ENCODE data around the gene NDUFA7.
A peak's percentile ranks its signal among the peaks of the same experiment; 100 is the strongest.
"Not testable (repeated sequence)": the region's sequence is repeated elsewhere in the genome, so short reads cannot be mapped to it uniquely, and the experiment has no call there.

Gene NDUFA7

GRCh38 chr19:8322638-8322997, 1.4 kb upstream of the NDUFA7 start:
- no peak overlapping the region for H3K27ac ChIP-seq
- peaks cover 19% of the 10 kb centered on the region for H3K36me3 ChIP-seq (replicated peaks)
- no peak for DNase-seq
- in situ Hi-C loops (cut with HindIII; ENCODE audit: low pct_ligation_motif_present, low sequenced_read_pairs): no loop called here
- peak overlapping the region; percentile 99 for H3K4me3 ChIP-seq (ENCODE audit: low read depth, low read length)
- no peaks in the 10 kb centered on the region for H3K27me3 ChIP-seq (replicated peaks)
- TF ChIP-seq CTCF (IDR thresholded peaks at IDR 0.05; ENCODE audit: low read depth, low read length, missing control alignments): no peak

GRCh38 chr19:8321986-8322637, 937 bp upstream of the NDUFA7 start:
- Histone ChIP-seq H3K27me3 (replicated peaks) (no peaks in the 10 kb centered on the region), H3K4me3 (ENCODE audit: low read depth, low read length) (peak overlapping the region; percentile 99), H3K36me3 (replicated peaks) (peaks cover 19% of the 10 kb centered on the region), H3K27ac (peak overlapping the region; percentile 90)
- TF ChIP-seq CTCF (IDR thresholded peaks at IDR 0.05; ENCODE audit: low read depth, low read length, missing control alignments): no peak
- DNase-seq: no peak
- in situ Hi-C loops (cut with HindIII; ENCODE audit: low pct_ligation_motif_present, low sequenced_read_pairs): no loop called here

DNA sequence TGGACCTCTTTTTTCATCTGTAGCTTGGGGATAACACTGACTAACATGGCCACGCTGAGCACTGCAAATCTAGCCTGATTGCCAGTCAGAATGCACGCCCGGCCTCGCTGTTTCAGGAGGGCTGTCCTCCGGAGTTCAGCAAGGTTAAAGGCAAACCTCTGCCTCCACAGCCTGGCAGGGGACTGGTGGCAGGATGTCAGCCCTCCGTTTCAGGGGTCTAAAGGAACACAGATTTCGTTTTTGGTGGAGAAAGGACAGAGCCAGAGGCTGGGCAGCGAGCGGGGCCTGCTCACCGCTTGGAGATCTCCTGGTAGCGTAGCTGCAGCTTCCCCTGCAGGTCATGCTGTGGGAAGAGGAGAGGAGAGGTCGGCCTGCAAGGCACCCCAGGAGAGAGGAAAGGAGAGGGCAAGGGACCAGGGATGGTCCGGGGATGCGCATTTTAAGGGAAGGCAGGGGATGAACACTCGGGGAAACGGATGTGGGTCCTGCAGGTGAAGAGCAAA, 560 bp downstream of the NDUFA7 start:
- no peaks in the 10 kb centered on the region for H3K27me3 ChIP-seq (replicated peaks)
- no peak for TF ChIP-seq CTCF (IDR thresholded peaks at IDR 0.05; ENCODE audit: low read depth, low read length, missing control alignments)
- peaks cover 20% of the 10 kb centered on the region for H3K36me3 ChIP-seq (replicated peaks)
- no peak for DNase-seq
- H3K4me3 ChIP-seq (ENCODE audit: low read depth, low read length): peak overlapping the region; percentile 99
- H3K27ac ChIP-seq: peak overlapping the region; percentile 90
- in situ Hi-C loops (cut with HindIII; ENCODE audit: low pct_ligation_motif_present, low sequenced_read_pairs): no loop called here

GRCh38 chr19:8319807-8320520, 1.2 kb downstream of the NDUFA7 start:
- Histone ChIP-seq H3K27ac (peak overlapping the region; percentile 90), H3K36me3 (replicated peaks) (peaks cover 27% of the 10 kb centered on the region), H3K4me3 (ENCODE audit: low read depth, low read length) (peak overlapping the region; percentile 99), H3K27me3 (replicated peaks) (no peaks in the 10 kb centered on the region)
- no peak for TF ChIP-seq CTCF (IDR thresholded peaks at IDR 0.05; ENCODE audit: low read depth, low read length, missing control alignments)
- in situ Hi-C loops (cut with HindIII; ENCODE audit: low pct_ligation_motif_present, low sequenced_read_pairs): no loop called here
- no peak for DNase-seq

GRCh38 chr19:8318835-8319234, 2.3 kb downstream of the NDUFA7 start:
- H3K27ac ChIP-seq; H3K27me3 ChIP-seq (replicated peaks); DNase-seq; H3K4me3 ChIP-seq (ENCODE audit: low read depth, low read length); in situ Hi-C loops (cut with HindIII; ENCODE audit: low pct_ligation_motif_present, low sequenced_read_pairs): not testable (repeated sequence)
- H3K36me3 ChIP-seq (replicated peaks): peaks cover 34% of the 10 kb centered on the region

DNA sequence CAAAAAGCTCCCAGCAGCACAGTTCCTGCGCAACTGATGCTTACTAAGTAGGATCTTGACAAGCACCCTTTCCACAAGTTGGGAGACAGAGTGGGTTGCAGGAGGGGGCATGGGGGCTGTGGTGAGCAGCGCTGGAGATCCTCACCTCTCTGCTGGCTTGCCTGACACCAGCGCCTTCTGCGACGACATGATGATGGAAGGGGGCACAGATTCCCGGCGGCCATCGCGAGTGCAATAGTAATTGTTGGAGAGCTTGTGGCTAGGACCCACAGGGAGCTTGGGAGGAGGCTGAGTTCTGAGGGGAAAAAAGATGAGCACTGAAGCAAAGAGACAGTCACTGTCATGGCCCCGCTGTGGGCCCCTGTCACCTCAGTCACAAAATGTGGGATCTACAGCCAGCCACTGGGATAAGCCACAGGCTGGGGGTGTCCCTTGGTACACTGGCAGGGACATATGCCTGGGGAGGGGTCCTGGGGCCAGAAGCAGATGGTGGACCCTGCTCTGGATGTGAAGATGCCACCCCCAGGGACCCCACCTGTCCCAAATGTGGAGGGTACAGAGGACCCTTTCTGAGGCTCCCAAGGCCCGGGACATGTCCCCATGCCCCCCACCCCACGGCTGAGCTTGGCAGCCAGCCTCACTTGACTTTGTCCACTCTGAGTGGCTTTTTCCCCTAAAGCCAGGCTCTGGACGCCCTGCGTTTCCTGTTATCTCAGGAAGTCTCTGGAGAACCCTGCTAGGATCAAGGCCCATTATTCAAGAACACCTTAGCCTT, 4.6 kb downstream of the NDUFA7 start:
- DNase-seq: no peak
- peaks cover 22% of the 10 kb centered on the region for H3K36me3 ChIP-seq (replicated peaks)
- in situ Hi-C loops (cut with HindIII; ENCODE audit: low pct_ligation_motif_present, low sequenced_read_pairs): no loop called here
- no peak overlapping the region for H3K27ac ChIP-seq
- TF ChIP-seq CTCF (IDR thresholded peaks at IDR 0.05; ENCODE audit: low read depth, low read length, missing control alignments): no peak
- H3K4me3 ChIP-seq (ENCODE audit: low read depth, low read length): no peak overlapping the region
- no peaks in the 10 kb centered on the region for H3K27me3 ChIP-seq (replicated peaks)

GRCh38 chr19:8314981-8315640, 6.1 kb downstream of the NDUFA7 start:
- peaks cover 27% of the 10 kb centered on the region for H3K36me3 ChIP-seq (replicated peaks)
- H3K4me3 ChIP-seq (ENCODE audit: low read depth, low read length); H3K27ac ChIP-seq; in situ Hi-C loops (cut with HindIII; ENCODE audit: low pct_ligation_motif_present, low sequenced_read_pairs); DNase-seq; H3K27me3 ChIP-seq (replicated peaks): not testable (repeated sequence)
